Endothelial cell of umbilical vein (primary cell): ENCODE results near the gene MGAM2. TPM values are rescaled to one million over a fixed set of nuclear protein-coding genes. Genes with fewer than 3 reads are reported as not detected.

Experiments
- BruUV-seq: library from RNA; stranded (reverse); fragments of 400-500 nt; replicated peaks from 2 replicates; lab custom pipeline; 2021; lab: Mats Ljungman, UMichigan
- CTCF ChIA-PET: fragments of 300-600, 350-600 bp; sonication (Branson Sonifier 250); formaldehyde crosslinking; loops from one replicate; lab custom pipeline; 2021; ENCODE audit warnings: antibody characterized with exemption, inconsistent platforms; lab: Charles Lee
- POLR2A ChIA-PET: fragments of 300-600, 350-600 bp; sonication (Branson Sonifier 250); formaldehyde crosslinking; loops from one replicate; lab custom pipeline; 2021; ENCODE audit warnings: antibody characterized with exemption, inconsistent platforms; lab: Charles Lee
- DNase-seq: peaks from one replicate; pipeline ENCODE4 v3.0.0-alpha.2; 2011; ENCODE audit warnings: low read depth, low spot score
- FAIRE-seq: peaks from 2 replicates; lab custom pipeline; 2011; peaks lifted over from hg19 to GRCh38; lab: Jason Lieb, UNC
- H2AFZ ChIP-seq: 2 replicates; pipeline ENCODE4 v1.6.0; 2012; ENCODE audit warnings: low read depth, low read length, control low read depth, inconsistent platforms
- H3K27ac ChIP-seq: 2 replicates; pipeline ENCODE4 v1.5.1; 2011; ENCODE audit warnings: low read depth, mild to moderate bottlenecking, control low read depth, low read length, moderate library complexity; ENCODE audit not compliant: insufficient read depth
- H3K27me3 ChIP-seq, 2 experiments: 2 replicates each; pipeline versions ENCODE4 v1.6.0 to v1.6.1; 2011; ENCODE audit warnings: low read length in 2 of 2, mixed read lengths in 1 of 2; ENCODE audit not compliant: control insufficient read depth in 2 of 2, insufficient read depth in 2 of 2
- H3K36me3 ChIP-seq, 2 experiments: 2 replicates in 1 of 2; 3 replicates in 1 of 2; pipeline ENCODE4 v1.5.1; 2011; ENCODE audit warnings: low read length in 2 of 2, mild to moderate bottlenecking in 1 of 2, moderate library complexity in 1 of 2; ENCODE audit not compliant: control insufficient read depth in 2 of 2, insufficient read depth in 2 of 2; ENCODE audit errors: extremely low read depth in 1 of 2
- H3K4me1 ChIP-seq: 3 replicates; pipeline ENCODE4 v1.5.1; 2011; ENCODE audit warnings: mild to moderate bottlenecking, low read length; ENCODE audit not compliant: control insufficient read depth, insufficient read depth; ENCODE audit errors: extremely low read depth
- H3K4me2 ChIP-seq: 2 replicates; pipeline ENCODE4 v1.6.1; 2011; ENCODE audit warnings: low read length, control low read depth, mixed read lengths; ENCODE audit not compliant: insufficient read depth
- H3K4me3 ChIP-seq, 3 experiments: fragments of 200-600 bp in 1 of 3; sonication (generic), shearing (Covaris generic) in 1 of 3; replicated peaks in 1 of 3; 2 replicates each; pipeline ENCODE4 v1.5.1; 2011 to 2016; ENCODE audit warnings: control low read depth in 3 of 3, low read length in 3 of 3, mild to moderate bottlenecking in 2 of 3, inconsistent platforms in 1 of 3, low read depth in 1 of 3, moderate library complexity in 1 of 3; ENCODE audit not compliant: insufficient read depth in 1 of 3
- H3K79me2 ChIP-seq: 2 replicates; pipeline ENCODE4 v1.6.0; 2012; ENCODE audit warnings: low read length, inconsistent platforms; ENCODE audit not compliant: control insufficient read depth, insufficient read depth
- H3K9ac ChIP-seq: replicated peaks from 2 replicates; pipeline ENCODE3; 2011; ENCODE audit warnings: low read length, control low read depth; ENCODE audit not compliant: insufficient read depth; ENCODE audit errors: extremely low read depth
- H3K9me1 ChIP-seq: replicated peaks from 3 replicates; pipeline ENCODE4 v1.6.0; 2011; ENCODE audit warnings: mild to moderate bottlenecking, low read length; ENCODE audit not compliant: control insufficient read depth, insufficient read depth; ENCODE audit errors: extremely low read depth
- H3K9me3 ChIP-seq: replicated peaks from 2 replicates; pipeline ENCODE4 v1.5.1; 2012; ENCODE audit warnings: low read length, inconsistent platforms; ENCODE audit not compliant: control insufficient read depth, insufficient read depth
- H4K20me1 ChIP-seq: replicated peaks from 2 replicates; pipeline ENCODE3; 2011; ENCODE audit warnings: mild to moderate bottlenecking, low read length; ENCODE audit not compliant: control insufficient read depth, insufficient read depth; ENCODE audit errors: extremely low read depth
- FOS ChIP-seq: IDR thresholded peaks from 2 replicates; pipeline ENCODE4 v1.6.1; 2011; ENCODE audit warnings: mild to moderate bottlenecking, low read length, moderate library complexity, borderline replicate concordance; ENCODE audit not compliant: insufficient read depth
- GATA2 ChIP-seq: IDR thresholded peaks from 2 replicates; pipeline ENCODE4 v1.7.0; 2011; ENCODE audit warnings: low read depth, mild to moderate bottlenecking, moderate library complexity, mixed read lengths, low read length; ENCODE audit not compliant: insufficient read length, insufficient read depth
- MYC ChIP-seq: IDR thresholded peaks from one replicate; pipeline ENCODE4 v1.6.1; 2011; ENCODE audit warnings: mild to moderate bottlenecking, low read depth, low read length
- dilution Hi-C: fragments of 300-500 bp; cut with MboI; formaldehyde crosslinking; loops from one replicate; pipeline ENCODE4 v1.15.0; 2019; ENCODE audit warnings: low sequenced_read_pairs; ENCODE audit not compliant: extremely low pct_ligation_motif_present
- intact Hi-C: fragments of 100-400 bp; cut with micrococcal nuclease; formaldehyde crosslinking; loops from one replicate; pipeline ENCODE4 v1.10.0; 2022
- polyA plus RNA-seq, 4 experiments: library from polyadenylated mRNA; depleted of rRNA in 3 of 4; stranded (reverse) in 3 of 4; unstranded in 1 of 4; fragments of >200 nt; gene quantifications; 2 replicates each; pipeline versions ENCODE4 v1.2.1 to v1.2.3, GENCODE V29; 2011 to 2012; ENCODE audit warnings: missing spikeins in 1 of 4
- total RNA-seq: library from RNA; stranded (reverse); gene quantifications from 2 replicates; pipeline ENCODE4 v1.2.3, GENCODE V29; 2021

Gene MGAM2
- total and polyA plus RNA-seq, 2 donors (not counting 3 experiments of a cell fraction or from before 2014, with no cell fraction given) = not detected

- Histone ChIP-seq H3K9ac (no peak overlapping the region), H3K9me1 (no peaks in the 10 kb centered on the region), H3K27ac (no peak overlapping the region), H3K4me3 (no peak overlapping the region), H2AFZ (no peak overlapping the region), H3K79me2 (no peaks in the 10 kb centered on the region), H4K20me1 (no peaks in the 10 kb centered on the region), H3K4me2 (no peak overlapping the region), H3K4me1 (no peaks in the 10 kb centered on the region), H3K27me3 (no peaks in the 10 kb centered on the region), H3K36me3 (no peaks in the 10 kb centered on the region), H3K9me3 (no peaks in the 10 kb centered on the region)
- ChIA-PET CTCF (no interaction called here), POLR2A (no interaction called here)
- TF ChIP-seq GATA2 (no peak), FOS (no peak)
- intact Hi-C loops = no loop called here
- dilution Hi-C loops = no loop called here
- FAIRE-seq = no peak
- DNase-seq = no peak
- BruUV-seq = no TSS peak
Observed at GRCh38 chr7:142176901-142177300, 65.4 kb downstream of the MGAM2 start.

GRCh38 chr7:142177869-142178268, 66.4 kb downstream of the MGAM2 start:
- H4K20me1 ChIP-seq = no peaks in the 10 kb centered on the region
- H3K27ac ChIP-seq = no peak overlapping the region
- TF ChIP-seq GATA2 = no peak
- no peak for TF ChIP-seq MYC
- dilution Hi-C loops = no loop called here
- H3K9me1 ChIP-seq = no peaks in the 10 kb centered on the region
- H2AFZ ChIP-seq = no peak overlapping the region
- no peaks in the 10 kb centered on the region for H3K79me2 ChIP-seq
- H3K9me3 ChIP-seq = peaks cover 3% of the 10 kb centered on the region
- intact Hi-C loops = no loop called here
- no peaks in the 10 kb centered on the region for H3K4me1 ChIP-seq
- POLR2A ChIA-PET = no interaction called here
- H3K4me3 ChIP-seq = no peak overlapping the region
- CTCF ChIA-PET = no interaction called here
- no peak overlapping the region for H3K4me2 ChIP-seq
- H3K9ac ChIP-seq = no peak overlapping the region
- BruUV-seq = no TSS peak
- FAIRE-seq (no peak), DNase-seq (no peak)
- H3K27me3 ChIP-seq = no peaks in the 10 kb centered on the region
- no peaks in the 10 kb centered on the region for H3K36me3 ChIP-seq
